G401.6 (cell line): ENCODE data around the gene AGBL1.

Experiments
- FAIRE-seq: peaks from 2 replicates; lab custom pipeline; 2012; peaks lifted over from hg19 to GRCh38; lab: Jason Lieb, UNC

Gene AGBL1

GRCh38 chr15:86603466-86603865 lies 523.8 kb downstream of the AGBL1 start:
- FAIRE-seq = no peak

DNA sequence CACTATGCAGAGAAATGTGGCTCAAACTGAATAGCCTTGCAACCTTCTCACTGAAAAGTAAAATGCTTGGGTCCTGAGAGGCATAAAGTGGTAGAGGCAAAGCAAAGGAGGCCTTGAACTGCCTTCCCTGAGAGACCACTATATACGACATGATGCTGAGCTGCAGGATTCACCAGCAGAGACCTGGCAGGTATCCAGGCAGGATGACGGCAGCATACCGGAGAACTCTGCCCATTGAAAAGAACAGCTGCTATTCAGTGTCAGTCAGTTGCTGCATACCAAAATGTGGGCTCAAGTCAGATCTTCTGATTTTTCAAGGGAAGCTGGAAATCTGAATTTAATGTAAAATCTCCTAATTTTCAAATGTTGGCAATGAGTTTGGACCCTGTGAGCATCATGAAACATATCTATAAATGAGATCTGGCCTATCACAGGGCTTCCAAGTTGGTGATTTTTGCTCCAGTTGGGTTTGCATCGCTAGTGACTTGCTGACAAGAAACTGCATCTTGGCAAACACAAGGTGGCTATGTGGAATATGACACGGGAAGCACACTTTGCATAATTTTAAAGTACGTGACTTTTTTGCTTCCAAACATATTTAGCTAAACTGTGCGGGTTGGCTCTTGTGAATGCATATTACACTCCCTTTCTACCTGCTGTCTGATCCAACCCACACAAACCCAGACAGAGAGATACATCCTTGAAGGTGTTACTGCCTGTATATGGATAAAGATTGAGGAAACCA lies 529.0 kb downstream of the AGBL1 start:
- no peak for FAIRE-seq

DNA sequence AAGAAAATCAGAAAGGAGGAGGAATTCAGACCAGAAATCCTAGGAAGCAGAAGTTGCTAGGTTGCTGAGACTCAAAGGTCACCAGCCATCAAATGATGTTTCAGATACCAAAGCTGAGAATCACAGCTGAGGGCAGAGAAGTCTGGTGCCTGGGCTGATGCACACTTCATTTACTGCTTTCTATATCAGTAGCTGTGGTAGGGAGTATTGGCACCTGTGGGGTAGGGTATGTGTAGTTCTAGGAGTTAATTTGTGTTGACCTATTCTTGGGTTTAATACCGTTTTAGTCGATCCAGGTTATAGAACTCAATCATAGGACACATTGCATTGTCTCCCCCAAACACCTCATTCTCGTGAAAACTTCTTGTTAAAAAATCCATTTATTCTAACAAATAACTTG lies 529.6 kb downstream of the AGBL1 start:
- no peak for FAIRE-seq

- no peak for FAIRE-seq
Measured at GRCh38 chr15:86610038-86610437, 530.4 kb downstream of the AGBL1 start.

GRCh38 chr15:86611417-86612040 lies 531.9 kb downstream of the AGBL1 start:
- no peak for FAIRE-seq

DNA sequence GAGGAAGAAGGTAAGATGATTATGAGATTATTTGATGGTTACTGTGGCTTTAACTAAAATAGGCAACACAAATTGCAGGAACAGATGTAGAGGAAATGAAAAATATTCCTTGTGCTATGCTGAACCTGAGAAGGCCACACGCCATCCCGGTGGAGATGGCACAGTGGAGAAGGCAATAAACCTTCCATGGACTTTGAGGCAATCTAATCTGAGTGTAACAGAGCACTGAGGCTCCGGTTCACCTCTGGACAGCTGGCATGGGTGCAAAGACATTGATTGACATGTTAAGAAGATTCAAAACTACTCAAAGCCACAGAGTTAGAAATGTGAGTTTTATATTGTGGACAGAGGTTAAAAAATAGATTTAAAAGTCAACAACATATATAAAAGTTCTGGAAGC lies 535.7 kb downstream of the AGBL1 start:
- no peak for FAIRE-seq

- no peak for FAIRE-seq
Measured at GRCh38 chr15:86615816-86616215, 536.1 kb downstream of the AGBL1 start.

DNA sequence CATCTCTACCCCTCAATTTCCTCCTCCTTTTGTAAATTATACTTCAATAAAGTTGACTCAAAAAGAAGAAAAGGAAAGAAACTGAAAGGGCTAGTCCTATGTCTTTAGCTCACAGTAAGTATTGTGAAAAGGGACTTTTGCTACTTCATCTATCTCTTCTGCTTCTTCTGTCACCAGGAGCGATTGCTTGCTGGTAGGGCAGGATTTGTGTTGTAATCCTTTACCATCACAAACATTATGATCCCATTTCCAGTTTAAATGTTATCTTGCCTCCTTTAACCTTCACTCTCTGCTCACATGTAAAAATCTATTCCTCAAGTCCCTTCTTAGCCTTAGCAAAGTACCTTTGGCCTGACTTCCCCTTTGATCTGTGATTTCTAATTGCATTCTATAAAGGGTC lies 537.1 kb downstream of the AGBL1 start:
- no peak for FAIRE-seq

DNA sequence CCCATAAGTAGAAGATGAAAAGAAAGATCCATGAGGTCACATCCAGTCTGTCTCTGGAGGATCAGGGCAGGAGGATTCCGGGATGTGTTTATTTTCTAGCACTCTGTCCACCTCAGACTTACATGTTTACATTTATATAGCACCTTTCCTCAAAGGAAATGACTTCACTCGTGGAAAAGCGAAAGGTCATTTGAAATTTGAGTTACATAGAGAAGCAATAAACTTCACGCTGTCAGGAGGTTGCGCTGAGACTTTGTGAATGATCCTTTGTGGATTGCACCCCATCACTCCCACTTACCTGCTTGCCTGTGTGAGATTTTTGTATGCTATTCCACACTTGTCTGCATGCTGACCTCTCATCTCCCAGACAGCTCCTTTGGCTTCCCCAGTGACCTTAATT lies 540.5 kb downstream of the AGBL1 start:
- FAIRE-seq = no peak

- FAIRE-seq = no peak
Measured at GRCh38 chr15:86620641-86621349, 541.1 kb downstream of the AGBL1 start.

DNA sequence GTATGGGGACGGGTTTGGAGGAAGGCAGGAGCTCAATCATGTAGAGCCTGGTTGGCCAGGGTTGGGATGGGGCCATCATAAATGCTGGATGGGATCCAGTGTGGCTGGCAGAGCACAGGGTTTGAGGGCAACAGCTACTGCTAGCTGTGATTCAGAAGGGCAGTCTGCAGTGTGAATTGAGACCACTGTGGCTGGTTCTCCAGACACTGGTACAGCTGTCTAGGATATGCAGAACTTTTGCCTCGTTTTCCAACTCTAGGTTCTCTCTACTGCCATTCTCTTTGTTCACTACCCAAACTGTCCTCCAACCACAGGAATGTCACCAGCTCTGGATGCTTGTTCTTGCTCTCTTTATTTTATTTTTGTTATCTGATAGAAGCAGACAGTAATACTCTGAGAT lies 543.6 kb downstream of the AGBL1 start:
- no peak for FAIRE-seq

- FAIRE-seq = no peak
Measured at GRCh38 chr15:86624261-86625036, 544.8 kb downstream of the AGBL1 start.

DNA sequence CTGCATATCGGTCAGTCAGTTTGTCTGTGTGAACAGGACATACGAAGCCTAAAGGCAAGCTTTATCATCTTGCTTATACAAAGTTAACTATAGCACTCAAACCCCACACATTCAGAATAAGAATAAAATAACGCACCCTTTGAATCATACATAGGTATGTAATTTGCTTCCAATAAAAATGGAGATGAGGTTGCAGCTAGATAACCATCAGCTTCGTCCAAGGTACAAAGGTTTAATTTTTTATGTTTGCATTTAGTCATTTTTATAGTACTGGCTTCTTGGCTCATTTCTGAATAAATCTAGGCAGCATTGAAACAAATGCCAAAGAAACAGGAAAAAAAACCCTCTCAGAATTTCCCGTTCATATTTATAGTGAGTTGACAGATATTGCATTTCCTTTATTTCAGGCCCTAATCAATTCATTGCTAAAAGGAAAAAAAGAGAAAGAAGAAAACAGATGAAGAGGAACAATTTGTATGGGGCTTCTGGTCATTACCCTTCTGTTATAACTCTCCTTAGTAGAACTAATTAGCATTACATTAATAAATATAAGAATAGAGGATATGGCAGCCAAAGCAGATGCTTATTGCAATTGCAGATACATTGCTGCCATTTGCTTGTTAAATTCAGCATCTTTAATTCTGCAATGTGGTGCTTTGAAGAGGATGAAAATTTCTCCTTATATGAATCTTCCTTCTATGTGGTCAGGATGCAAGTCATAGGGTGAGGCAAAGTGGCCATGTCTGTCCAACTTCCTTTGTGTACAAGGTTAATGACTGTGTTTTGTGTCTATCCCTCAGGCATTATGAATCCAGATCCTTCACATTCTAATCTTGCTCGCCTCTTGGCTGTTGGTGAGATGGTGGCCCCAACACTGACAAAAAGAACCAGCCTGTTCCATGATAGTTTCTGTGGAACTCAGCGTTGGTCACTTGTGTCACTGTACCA lies 550.0 kb downstream of the AGBL1 start:
- no peak for FAIRE-seq

DNA sequence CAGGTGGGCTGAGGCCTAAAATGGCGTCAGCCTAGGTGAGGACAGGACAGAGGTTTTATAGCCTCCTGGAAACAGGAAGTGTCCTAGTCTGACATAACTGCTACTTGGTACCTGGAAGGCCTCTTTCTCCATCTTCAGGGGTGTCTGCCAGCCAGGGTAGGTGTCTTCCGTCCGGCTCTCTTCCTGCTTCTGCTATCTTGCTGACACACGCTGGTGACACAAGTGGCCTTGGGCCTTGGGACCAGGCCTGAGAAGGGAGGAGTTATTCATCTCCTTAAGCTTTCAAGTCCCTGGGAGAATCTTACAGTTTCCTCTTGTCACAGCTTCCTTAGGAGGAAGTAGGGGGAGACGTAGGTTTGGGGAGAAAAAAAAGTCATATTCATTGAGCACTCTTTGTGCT lies 551.3 kb downstream of the AGBL1 start:
- FAIRE-seq = no peak

GRCh38 chr15:86634146-86634545 lies 554.5 kb downstream of the AGBL1 start:
- no peak for FAIRE-seq

DNA sequence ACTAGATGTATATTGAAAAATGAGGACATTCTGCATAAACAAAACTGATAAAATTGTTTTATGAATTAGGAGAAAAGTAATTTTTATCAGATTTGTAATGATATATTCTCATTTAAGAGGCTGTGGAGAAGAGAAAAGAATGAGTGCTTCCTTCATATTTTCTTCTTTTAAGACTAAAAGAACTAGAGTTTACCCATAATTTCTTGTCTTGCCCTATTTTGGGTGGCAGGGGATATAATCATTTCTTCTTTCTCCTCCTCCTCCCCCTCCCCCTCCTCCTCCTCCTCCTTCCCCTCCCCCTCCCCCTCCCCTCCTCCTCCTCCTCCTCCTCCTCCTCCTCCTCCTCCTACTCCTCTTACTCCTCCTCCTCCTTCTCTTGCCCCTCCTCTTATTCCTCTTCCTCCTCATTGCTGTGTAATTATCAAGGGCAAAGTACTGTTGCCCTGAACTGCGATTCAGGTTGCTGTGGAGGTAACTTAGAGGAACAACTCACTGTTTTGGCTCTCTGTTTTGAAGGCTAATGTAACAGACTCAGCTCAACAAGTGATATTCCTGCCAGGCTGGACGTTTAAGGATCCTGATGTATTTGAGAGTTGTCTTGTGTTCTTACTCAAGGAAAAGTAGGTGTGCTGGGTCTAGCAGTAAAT lies 555.4 kb downstream of the AGBL1 start:
- FAIRE-seq = no peak

- FAIRE-seq = no peak
Measured at GRCh38 chr15:86644339-86644738, 564.7 kb downstream of the AGBL1 start.

GRCh38 chr15:86645925-86646500 lies 566.3 kb downstream of the AGBL1 start:
- FAIRE-seq = no peak

GRCh38 chr15:86647810-86648440 lies 568.3 kb downstream of the AGBL1 start:
- no peak for FAIRE-seq

GRCh38 chr15:86649277-86649676 lies 569.6 kb downstream of the AGBL1 start:
- no peak for FAIRE-seq
